ENCODE measurements around the gene NUP85. TPM values are rescaled to one million over a fixed set of nuclear protein-coding genes. Genes with fewer than 3 reads are reported as not detected.

NUP85 gene
- total and polyA plus RNA-seq, 2 of the 4 experiments (the other 2 are of a cell fraction) = 29.4 to 54.4 TPM

DNA sequence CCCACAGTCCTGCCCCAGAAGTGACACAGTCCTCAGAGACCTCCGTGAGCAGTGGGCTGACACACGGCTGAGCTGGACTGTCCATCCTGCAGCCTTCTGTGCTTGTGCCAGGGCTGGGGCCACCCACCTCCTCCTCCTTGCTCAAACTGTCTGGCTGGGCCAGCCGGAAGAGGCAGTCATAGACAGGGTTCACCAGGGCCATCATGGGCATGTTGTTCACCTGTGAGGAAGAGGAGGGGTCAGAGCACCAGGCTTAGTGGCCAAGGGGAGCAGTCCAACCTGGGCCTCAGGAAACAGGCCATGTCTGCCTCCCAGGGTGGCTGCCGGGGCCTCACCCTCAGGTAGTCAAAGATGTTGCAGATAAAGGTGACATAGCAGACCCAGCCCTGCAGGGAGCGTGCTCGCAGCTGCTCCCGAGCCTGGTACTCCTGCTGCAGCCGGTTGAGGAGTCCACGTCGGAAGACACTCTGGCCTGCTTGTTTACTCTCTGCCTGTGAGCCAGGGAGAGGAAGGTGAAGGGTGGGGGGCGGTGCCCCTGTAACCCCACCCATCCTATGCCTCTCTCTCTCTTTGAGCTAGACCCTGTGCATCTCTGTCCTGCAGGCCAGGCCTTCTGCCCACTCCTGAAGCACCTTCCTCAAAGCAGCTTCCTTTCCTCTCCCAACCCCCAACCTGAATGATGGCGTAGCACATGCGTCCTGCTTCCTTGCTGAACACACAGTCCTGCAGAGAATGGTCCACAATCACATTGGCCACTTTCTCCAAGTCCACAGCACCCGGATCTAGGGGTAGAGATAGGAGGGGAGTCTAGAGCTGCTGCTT, 62.1 kb downstream of the NUP85 start:
- H4K8ac ChIP-seq (ENCODE audit: low read depth in 2 of 2, low read length in 2 of 2) = no peak overlapping the region
- H3K79me1 ChIP-seq (ENCODE audit: low read depth in 1 of 2, low read length in 2 of 2) = peaks cover 12 to 13% of the 10 kb centered on the region in 2 experiments; a peak in 3 of 4 replicates
- no peak overlapping the region for H3K4me3 ChIP-seq (ENCODE audit: insufficient read depth, low read depth, low read length)
- no peak overlapping the region for H2AK5ac ChIP-seq (ENCODE audit: low read depth, low read length)
- no peak for DNase-seq
- no peak overlapping the region for H3K4me2 ChIP-seq (ENCODE audit: low read depth, low read length)
- TF ChIP-seq FOS (IDR thresholded peaks at IDR 0.05; ENCODE audit: low read depth, low read length) (no peak), MAZ (IDR thresholded peaks at IDR 0.05; ENCODE audit: borderline replicate concordance, low read depth, low read length) (no peak), NFE2L2 (IDR thresholded peaks at IDR 0.05; ENCODE audit: low read depth, low read length) (no peak), MAFK (IDR thresholded peaks at IDR 0.05; ENCODE audit: low read depth, low read length) (no peak), BHLHE40 (IDR thresholded peaks at IDR 0.05; ENCODE audit: low read depth, low read length) (no peak), SMC3 (IDR thresholded peaks at IDR 0.05; ENCODE audit: low read depth, low read length) (no peak), ELK1 (IDR thresholded peaks at IDR 0.05; ENCODE audit: borderline replicate concordance, low read depth, low read length) (no peak), RAD21 (IDR thresholded peaks at IDR 0.05; ENCODE audit: low read length) (no peak), POLR2A (IDR thresholded peaks at IDR 0.05; ENCODE audit: low read depth, low read length) (no peak), MXI1 (IDR thresholded peaks at IDR 0.05; ENCODE audit: borderline replicate concordance, low read depth, low read length) (no peak)
- H3K9me1 ChIP-seq (ENCODE audit: insufficient read depth, low read length) = no peaks in the 10 kb centered on the region
- no peak for ATAC-seq (ENCODE audit: low read depth)
- H2BK5ac ChIP-seq (ENCODE audit: low read depth, low read length, poor library complexity, severe bottlenecking) = no peak overlapping the region
- H3K27me3 ChIP-seq (ENCODE audit: control insufficient read depth, insufficient read depth, low read length) = no peaks in the 10 kb centered on the region
- H3K14ac ChIP-seq (replicated peaks; ENCODE audit: low read depth, low read length) = no peak overlapping the region
- H3K36me3 ChIP-seq (ENCODE audit: control insufficient read depth, insufficient read depth, low read length) = peaks cover 26% of the 10 kb centered on the region
- H3K4me1 ChIP-seq (ENCODE audit: control insufficient read depth, insufficient read depth, low read length) = peaks cover 11% of the 10 kb centered on the region
- no peaks in the 10 kb centered on the region for H3K9me3 ChIP-seq (ENCODE audit: control insufficient read depth, insufficient read depth, low read length)
- no peak overlapping the region for H2AFZ ChIP-seq (replicated peaks; ENCODE audit: low read length, poor library complexity)
- no peak overlapping the region for H4K91ac ChIP-seq (ENCODE audit: insufficient read depth, low read depth, low read length)
- no peak overlapping the region for H3K9ac ChIP-seq (ENCODE audit: low read depth, low read length)
- H3K56ac ChIP-seq (ENCODE audit: extremely low read depth, insufficient read depth, low read length) = no peak overlapping the region
- H3K23ac ChIP-seq (ENCODE audit: low read depth, low read length) = no peak overlapping the region
- no peak overlapping the region for H2BK120ac ChIP-seq (ENCODE audit: low read depth, low read length)
- dilution Hi-C loops (cut with HindIII; ENCODE audit: low sequenced_read_pairs, unreplicated experiment) (no loop called here), intact Hi-C loops (cut with micrococcal nuclease) (no loop called here), in situ Hi-C loops (cut with MboI; ENCODE audit: low sequenced_read_pairs) (no loop called here)
- ChIA-PET POLR2A (ENCODE audit: unreplicated experiment) (interaction anchor here (0.7 kb wide), 1 partner anchor 126 kb away, joined by 23 read pairs; no protein-coding TSS in a partner anchor), CTCF (no interaction called here)
- no peak overlapping the region for H3K27ac ChIP-seq (ENCODE audit: insufficient read depth, low read length)
- H3K4ac ChIP-seq (ENCODE audit: low read depth, low read length) = no peak overlapping the region
- H4K20me1 ChIP-seq (ENCODE audit: insufficient read depth, low read length) = no peaks in the 10 kb centered on the region
- H2BK20ac ChIP-seq (ENCODE audit: low read depth, low read length) = no peak overlapping the region
- no peak overlapping the region for H4K5ac ChIP-seq (ENCODE audit: low read depth, low read length)
- H2BK15ac ChIP-seq (ENCODE audit: low read depth, low read length) = no peak overlapping the region
- WGBS, 2 experiments (ENCODE audit: extremely low coverage in 2 of 2, insufficient read length in 1 of 2) = no CpG with 5 or more reads among the region's 14 CpGs
- no TSS peak for BruUV-seq (replicated peaks)
- H2AK9ac ChIP-seq (replicated peaks; ENCODE audit: low read depth, low read length, poor library complexity) = no peak overlapping the region
- H3K18ac ChIP-seq (ENCODE audit: low read depth, low read length) = no peak overlapping the region
